NCI-H82 treated with DMSO at 0.1 percent for 48 hours (cell line): ENCODE results near the gene HOXB5.

Experiments
- DNase-seq: peaks from one replicate; lab custom pipeline; 2025; ENCODE audit not compliant: unreplicated experiment; lab: John Stamatoyannopoulos, UW

HOXB5 gene

DNA sequence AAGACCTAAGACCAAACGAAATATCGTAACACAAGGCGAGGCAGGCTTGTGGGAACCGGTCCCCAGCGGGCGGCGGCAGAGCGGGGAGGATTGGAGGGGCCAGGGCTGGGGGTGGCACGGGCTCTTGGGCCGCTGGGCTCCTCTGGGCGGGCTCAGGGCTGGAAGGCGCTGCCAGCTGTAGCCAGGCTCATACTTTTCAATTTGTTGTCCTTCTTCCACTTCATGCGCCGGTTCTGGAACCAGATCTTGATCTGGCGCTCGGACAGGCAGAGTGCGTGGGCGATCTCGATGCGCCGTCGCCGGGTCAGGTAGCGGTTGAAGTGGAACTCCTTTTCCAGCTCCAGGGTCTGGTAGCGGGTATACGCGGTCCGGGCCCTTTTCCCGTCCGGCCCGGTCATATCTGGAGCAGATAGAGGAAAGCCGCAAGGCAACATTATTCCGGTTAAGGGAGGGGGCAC is 1.5 kb downstream of the HOXB5 start:
- DNase-seq = no peak

DNA sequence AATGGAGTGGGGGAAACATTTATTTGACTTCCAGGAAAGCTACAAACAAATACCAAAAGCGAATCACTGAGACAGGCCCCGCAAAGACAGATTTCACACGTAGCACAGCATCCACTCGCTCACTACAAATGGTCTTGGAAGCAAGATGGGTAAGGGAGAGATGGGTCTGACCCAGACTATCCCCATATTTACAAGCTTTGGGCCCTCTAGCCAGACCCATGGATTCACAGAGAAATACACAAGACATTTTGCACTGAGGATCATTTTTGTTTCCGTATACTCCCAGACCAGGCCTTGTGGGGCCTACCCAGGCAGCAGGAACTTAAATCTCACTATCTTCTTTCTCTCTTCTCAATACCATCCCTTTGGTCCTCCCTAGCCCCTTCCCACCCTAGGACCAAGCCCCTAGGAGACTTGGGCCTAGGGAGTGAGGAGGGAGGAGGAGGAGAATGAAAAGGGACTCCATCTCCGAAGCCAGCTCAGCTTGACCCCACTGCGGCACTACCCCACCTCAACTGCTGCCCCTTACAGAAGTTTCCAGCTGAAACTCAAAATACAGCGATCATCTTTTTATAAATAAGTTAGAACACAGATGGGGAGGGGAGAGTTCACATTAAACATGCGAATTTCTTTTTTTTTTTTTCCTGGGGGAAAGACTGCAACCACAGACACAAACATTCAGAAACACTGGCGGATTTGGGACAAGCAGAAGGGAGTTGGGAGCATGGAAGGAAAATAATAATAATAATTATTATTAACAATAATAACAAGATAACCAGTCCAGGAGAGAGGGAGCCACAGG is 2.1 kb downstream of the HOXB5 start:
- DNase-seq = no peak

- no peak for DNase-seq
Measured at GRCh38 chr17:48590607-48591161, 2.9 kb downstream of the HOXB5 start.

DNA sequence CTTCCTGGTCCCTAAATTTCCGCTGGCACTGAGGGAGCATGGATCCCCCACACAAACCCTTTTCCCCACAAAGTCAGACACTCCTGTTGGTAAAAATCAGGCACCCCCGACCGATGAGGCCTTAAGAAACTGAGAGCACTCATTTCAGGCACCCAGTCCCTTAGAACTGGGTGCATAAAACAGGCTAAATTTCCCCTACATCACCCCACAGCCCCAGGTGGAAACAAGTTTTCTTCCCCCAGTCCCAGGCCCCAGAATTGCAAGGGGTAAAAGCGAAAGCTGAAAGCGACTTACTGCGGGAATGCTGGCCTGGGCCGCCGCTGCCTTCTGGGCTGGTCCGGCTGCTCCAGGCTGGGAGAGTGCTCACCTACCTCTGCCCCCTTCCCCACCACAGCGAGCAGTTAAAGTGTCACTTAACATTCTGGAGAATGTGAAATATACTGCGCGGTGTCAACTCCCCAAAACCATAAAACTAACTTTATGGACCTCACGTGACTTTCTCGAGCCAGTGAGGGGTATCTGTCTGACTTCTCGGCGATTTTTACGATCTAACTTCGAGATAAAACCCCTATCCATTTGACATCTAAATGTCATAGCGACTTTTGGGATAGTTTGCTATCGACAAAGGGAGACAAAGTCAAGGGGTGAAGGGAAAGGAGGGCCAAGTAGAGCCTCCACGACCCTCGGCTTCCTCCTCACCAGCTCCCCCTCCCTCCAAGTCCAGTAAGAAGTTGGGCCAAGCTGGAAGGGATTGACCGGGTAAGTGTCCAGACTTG is 3.6 kb downstream of the HOXB5 start, which contains the start of gene HOXB3:
HOXB3 (minus strand) TSS at position 411 of the 776 bp plus-strand sequence. CDS start 37,767 bp downstream, outside the sequence.
- no peak for DNase-seq

DNA sequence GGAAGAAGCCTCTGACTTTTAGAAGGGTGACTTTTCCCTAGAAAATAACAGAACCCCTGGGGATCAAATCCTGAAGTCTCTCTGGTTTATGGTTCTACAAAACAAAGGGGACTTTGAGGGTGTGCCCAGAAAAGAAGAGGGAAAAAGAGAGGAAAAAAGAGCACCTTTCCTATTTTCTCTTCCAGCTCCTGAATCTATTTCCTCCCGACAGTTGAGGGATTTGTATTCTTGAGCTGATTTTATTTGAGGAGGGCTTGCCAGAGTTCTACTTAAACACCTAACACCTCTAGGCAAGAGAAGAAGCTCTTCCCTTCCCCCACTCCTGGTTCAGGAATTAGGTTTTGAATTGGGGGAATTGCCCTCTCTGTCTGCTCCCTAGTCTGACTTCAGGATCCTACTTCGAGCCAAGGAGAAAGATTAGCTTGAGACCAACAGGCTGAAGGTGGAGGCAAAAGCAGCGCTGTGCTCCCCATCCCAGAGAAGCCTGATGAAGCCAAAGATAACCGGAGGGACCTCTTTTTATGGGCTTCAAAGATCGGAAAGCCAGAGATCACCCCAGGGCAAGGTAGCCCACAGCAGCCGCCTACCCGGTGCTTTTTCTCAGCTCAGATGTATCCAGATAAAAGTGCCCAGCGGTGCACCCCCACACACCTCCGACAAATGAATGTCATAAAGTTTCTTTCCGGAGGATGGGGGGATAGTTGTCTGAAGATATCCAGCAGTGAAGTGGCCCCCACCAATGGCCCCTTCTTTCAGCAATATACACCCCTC is 4.3 kb downstream of the HOXB5 start:
- no peak for DNase-seq

DNA sequence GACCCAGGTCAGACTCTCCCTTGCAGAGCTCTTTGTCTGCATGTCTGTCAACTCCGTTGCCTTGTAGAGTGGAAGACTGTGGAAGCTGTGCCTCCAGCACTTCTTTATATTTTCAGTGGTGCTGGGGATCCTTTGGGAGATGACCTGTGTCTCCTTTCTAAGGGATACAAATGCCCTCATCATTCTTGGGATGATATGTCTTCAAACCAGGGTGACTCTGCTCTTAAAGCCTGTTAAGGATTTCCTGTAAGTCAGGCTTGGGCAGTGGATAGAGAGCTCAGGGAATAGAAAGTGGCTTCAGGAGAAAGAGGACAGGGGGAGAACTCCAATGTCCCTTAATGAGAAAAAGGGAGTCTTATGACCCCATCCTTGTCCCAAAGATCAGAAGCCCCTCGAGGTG is 5.1 kb downstream of the HOXB5 start:
- DNase-seq = no peak

DNA sequence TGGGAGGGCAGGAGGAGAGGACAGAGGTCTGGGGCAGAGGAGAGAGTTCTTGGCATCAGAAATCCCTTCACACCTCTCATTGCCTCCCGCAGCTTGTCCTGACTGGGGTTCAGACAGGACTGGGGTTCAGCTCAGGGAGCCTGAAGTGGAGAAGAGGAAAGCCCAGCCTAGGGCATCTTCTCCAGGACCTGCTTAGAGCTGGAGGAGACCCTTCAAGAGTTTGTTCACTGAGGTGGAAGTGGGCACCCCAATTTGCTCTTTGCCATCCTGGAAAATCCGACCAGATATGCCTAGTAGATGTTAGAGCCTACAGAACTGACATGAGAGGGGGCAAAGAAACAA is 5.5 kb downstream of the HOXB5 start:
- no peak for DNase-seq

GRCh38 chr17:48587276-48588073 is 6.1 kb downstream of the HOXB5 start:
- no peak for DNase-seq

DNA sequence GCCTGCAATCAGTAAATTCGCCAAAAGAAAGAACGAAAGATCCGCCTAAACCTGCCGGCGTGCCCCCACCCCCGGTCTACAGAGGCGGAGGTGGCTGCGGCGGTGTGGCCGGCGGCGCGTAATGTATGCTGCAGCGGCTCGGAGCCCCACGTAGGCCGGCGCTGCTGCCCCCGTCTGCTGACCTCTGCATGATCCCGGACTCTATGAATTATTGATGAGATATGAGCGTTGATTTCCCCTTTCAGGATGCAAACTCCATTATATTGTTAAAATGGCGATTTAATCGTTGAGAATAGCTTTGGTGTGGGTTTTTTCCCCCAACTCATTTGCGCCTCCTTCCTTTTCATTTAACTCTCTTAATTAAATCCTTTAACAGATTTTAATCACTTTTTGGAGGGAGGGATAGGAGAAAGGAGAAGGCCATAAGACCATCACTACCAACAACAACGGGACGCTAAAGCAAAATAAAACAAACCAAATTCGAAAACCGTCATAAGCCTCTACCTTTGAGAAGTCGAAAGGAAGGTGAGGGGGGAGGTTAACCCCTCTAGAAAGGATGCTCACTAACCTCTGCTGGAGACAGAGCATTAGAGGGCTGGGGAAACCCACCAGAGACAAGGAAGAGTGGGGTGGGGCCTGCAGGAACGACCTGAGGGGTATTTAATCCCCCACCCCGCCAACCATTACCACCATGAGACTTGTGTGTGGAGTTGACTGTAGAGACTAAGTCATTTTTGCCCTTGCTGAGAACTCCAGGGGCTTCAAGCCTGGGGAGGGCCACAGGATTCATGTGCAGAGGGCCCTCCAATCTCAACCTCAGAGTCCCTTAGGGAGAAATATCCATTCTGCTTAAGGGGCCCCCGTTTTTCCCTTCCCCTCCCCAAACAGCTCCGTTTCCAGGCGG is 7.0 kb downstream of the HOXB5 start:
- DNase-seq = no peak

DNA sequence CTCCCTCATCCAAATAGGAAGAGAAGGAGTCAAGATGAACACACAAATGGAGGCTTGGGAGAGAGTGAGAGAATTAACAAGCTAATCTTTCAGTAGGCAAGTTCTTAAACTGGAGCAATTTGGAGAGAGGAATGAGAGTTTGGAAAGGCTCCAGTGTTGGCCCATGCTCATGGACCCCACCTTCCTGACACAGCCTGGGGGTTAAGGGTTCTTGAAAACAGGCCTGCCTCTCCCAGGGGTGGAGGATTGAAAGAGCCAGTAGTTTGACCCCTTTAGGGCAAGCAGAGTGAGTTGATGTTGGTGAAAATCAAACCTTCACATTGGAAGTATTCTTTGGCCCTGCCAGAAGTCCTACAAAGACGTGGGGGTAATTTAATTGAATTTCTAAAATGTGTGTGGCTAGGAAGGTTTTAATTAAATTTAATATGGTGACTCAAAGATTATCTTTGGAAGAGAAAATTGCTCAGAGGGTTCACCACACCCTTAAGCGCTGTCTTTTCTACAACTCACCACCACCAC is 9.3 kb downstream of the HOXB5 start:
- no peak for DNase-seq

DNA sequence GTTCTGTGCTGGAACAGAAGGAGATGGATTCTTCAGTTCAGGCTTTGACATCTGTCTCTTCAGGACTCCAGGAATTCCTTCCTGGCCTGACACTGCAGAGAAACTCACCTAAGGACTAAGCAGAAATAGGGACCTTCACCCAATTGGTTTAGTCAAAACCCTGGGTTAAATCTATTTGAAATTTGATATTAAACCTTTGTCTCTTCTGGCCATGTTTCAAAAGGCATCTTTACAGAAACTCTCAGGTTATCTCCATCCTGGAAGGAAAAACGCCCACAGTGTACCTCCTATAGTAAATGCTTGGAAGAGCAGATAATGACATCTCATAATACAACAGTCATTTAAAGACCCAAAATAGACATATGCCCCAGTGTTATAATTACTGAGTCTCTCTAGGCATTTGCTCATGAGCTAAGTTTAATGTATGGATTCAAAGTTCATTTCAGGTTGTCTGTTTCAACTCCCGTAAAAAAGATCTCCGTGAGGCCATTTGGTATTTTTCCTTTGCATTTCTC is 9.8 kb downstream of the HOXB5 start:
- DNase-seq = no peak

DNA sequence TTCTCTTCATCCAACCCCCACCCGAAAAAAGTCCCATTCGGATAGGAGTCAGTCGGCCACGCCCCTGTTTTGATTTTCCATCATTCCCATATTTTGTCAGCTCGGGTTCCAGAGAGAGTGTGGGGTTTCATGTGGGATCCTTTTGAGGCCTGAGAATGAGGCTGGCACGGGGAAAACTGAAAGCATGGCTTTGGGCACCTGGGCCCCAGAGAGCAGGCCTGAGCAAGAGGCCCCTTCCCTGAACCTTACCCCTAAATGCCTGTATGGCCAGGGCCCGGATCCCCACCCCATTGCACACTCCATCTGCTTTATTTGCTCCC is 10.9 kb downstream of the HOXB5 start:
- no peak for DNase-seq

GRCh38 chr17:48579760-48580554 is 13.6 kb downstream of the HOXB5 start:
- no peak for DNase-seq

DNA sequence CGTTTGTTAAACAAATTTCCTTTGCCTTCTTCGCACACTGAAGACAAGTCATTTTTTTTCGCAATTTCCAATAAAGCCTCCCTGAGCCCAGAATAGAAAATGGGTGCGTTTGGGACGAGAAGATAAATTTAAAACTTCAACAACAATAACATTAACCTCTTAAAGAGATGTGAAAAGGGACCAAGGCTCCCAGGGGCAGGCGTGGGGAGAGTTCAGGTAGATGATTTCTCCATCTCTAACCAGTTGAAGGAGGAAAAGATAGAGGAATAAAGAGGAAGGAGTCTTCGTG is 14.2 kb downstream of the HOXB5 start:
- no peak for DNase-seq

DNA sequence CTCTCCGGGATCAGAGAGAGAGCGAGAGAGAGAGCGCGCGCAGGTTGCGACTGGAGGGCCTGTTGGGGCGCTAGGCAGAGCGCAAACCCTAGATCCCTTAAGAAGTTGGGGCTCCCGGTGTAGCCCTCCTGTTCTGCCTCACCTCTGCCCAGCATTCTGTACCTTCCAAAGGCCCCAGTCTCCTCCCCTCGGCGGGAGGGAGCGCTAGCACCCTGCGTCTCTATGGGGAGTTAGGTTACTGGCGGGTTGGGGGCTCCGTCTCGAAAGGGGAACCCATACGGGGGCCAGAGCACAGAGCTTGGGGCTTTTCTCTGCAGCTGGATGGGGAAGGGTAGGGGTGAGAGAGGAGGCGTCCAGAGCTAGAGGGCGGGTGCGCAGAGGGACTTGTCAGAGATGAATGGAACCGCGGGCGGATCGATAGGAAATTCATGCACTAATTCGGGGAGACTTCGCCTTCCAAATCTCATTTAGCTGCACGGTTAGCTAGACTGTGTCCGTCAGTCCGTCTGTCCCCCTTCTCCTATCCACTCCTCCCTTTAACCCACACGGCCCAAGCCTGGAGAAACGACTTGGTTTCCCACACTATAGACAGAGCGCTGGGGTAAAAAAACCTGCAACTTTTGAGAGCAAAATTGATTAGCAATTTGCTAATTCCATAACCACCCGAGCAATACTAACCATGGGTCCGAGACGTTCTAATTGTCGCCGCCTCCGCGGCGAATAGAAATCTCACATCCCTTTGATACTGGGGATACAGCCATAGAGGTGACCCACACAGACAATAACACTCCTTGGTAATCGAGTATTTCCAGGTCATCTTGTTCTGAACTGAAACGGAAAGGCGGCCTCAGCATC is 14.7 kb downstream of the HOXB5 start:
- no peak for DNase-seq

DNA sequence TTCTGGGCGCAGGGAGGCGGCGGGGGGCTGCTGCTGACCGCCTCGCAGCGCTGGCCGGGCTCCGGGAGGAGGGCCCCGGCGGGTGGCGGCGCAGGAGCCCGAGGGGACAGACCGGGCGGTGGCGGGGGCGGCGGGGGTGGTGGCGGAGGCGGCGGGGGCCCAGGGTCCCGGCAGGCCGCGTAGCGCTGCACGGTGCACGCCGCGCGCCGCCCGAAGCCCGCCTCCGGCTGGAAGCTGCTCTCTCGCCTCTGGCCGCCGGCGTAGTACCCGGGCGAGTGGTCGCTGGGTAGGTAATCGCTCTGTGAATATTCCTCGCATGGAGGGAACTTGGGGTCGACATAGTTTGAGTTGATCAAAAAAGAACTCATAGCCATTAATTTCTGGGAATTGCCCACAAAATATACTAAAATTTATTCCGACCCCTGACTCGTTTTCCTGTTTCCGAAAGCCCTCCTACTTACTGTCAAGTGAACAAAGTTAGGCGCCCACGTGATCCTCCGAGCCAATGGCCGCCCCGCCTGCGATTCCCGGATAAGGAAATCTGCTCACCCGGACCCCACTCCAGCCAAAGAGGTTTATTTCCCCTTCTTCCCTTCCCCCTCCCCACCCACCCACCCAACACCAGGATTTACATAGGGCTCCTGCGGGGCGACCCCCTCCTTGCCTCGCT is 15.5 kb downstream of the HOXB5 start, which contains the start of gene HOXB4:
HOXB4 (minus strand) TSS at position 405 of the 670 bp plus-strand sequence; CDS start at position 374, 31 bp downstream.
- DNase-seq = no peak
